GM23338 (cell line): ENCODE results near the gene BANK1. TPM values are rescaled to one million over a fixed set of nuclear protein-coding genes. Genes with fewer than 3 reads are reported as not detected.

Experiments
- ATAC-seq: fragments of 200-7000 bp; cut with Tn5 transposase; 3 replicates; pipeline ENCODE4 v1.9.1; 2020
- DNase-seq: peaks from one replicate; pipeline ENCODE4 v3.0.0-alpha.2; 2015; ENCODE audit warnings: low spot score
- H2AFZ ChIP-seq: fragments of 200-600 bp; sonication (generic); 2 replicates; pipeline ENCODE4 v1.8.0; 2016; ENCODE audit warnings: antibody characterized with exemption, mild to moderate bottlenecking, moderate library complexity
- H3F3A ChIP-seq: fragments of 200-600 bp; sonication (generic); replicated peaks from 2 replicates; pipeline ENCODE4 v1.8.0; 2017; ENCODE audit warnings: antibody characterized with exemption, mixed run types, low read depth
- H3K27ac ChIP-seq: fragments of 200-600 bp; sonication (generic); 2 replicates; pipeline ENCODE4 v1.6.1; 2016; ENCODE audit warnings: low read depth
- H3K27me3 ChIP-seq: fragments of 200-600 bp; sonication (generic); 2 replicates; pipeline ENCODE4 v1.8.0; 2016; ENCODE audit warnings: mild to moderate bottlenecking, mixed run types, moderate library complexity; ENCODE audit not compliant: insufficient read depth
- H3K36me3 ChIP-seq: fragments of 200-600 bp; sonication (generic); 2 replicates; pipeline ENCODE4 v1.8.0; 2016; ENCODE audit warnings: mild to moderate bottlenecking; ENCODE audit not compliant: insufficient read depth
- H3K4me1 ChIP-seq: fragments of 200-600 bp; sonication (generic); 2 replicates; pipeline ENCODE4 v1.8.0; 2016; ENCODE audit warnings: mild to moderate bottlenecking, moderate library complexity; ENCODE audit not compliant: insufficient read depth
- H3K4me2 ChIP-seq: fragments of 200-600 bp; sonication (generic); 2 replicates; pipeline ENCODE4 v1.7.1; 2017; ENCODE audit warnings: mixed run types
- H3K4me3 ChIP-seq: fragments of 200-600 bp; sonication (generic); 2 replicates; pipeline ENCODE4 v1.6.1; 2016; ENCODE audit warnings: mixed run types
- H3K79me2 ChIP-seq: fragments of 200-600 bp; sonication (generic); replicated peaks from 2 replicates; pipeline ENCODE4 v1.8.0; 2017; ENCODE audit warnings: mild to moderate bottlenecking; ENCODE audit not compliant: insufficient read depth
- H3K9me2 ChIP-seq: fragments of 200-600 bp; sonication (generic); 2 replicates; pipeline ENCODE4 v1.8.0; 2017; ENCODE audit not compliant: insufficient read depth
- H4K20me1 ChIP-seq: fragments of 200-600 bp; sonication (generic); replicated peaks from 2 replicates; pipeline ENCODE4 v1.8.0; 2017; ENCODE audit warnings: mild to moderate bottlenecking; ENCODE audit not compliant: insufficient read depth
- H3K27ac Mint-ChIP-seq: 2 replicates; pipeline ENCODE4 v1.8.0; 2020; ENCODE audit warnings: inconsistent platforms, mild to moderate bottlenecking, moderate library complexity, mixed read lengths
- H3K27me3 Mint-ChIP-seq: 3 replicates; pipeline ENCODE4 v1.8.0; 2022; ENCODE audit warnings: low read depth, mild to moderate bottlenecking, moderate library complexity, mixed read lengths, inconsistent platforms; ENCODE audit not compliant: insufficient read depth, poor library complexity
- H3K36me3 Mint-ChIP-seq: 3 replicates; pipeline ENCODE4 v1.8.0; 2021; ENCODE audit warnings: low read depth, mild to moderate bottlenecking, inconsistent platforms, moderate library complexity, mixed read lengths
- H3K4me1 Mint-ChIP-seq: 3 replicates; pipeline ENCODE4 v1.8.0; 2020; ENCODE audit warnings: mild to moderate bottlenecking, inconsistent platforms, mixed read lengths
- H3K4me3 Mint-ChIP-seq: 3 replicates; pipeline ENCODE4 v1.8.0; 2021; ENCODE audit warnings: moderate library complexity, mild to moderate bottlenecking, inconsistent platforms, mixed read lengths
- H3K9me3 Mint-ChIP-seq: 3 replicates; pipeline ENCODE4 v1.8.0; 2020; ENCODE audit warnings: moderate library complexity, mild to moderate bottlenecking, inconsistent platforms, mixed read lengths
- CREB1 ChIP-seq: fragments of 250-450 bp; sonication (Bioruptor Pico); IDR thresholded peaks from 2 replicates; pipeline ENCODE4 v1.5.0; 2020; ENCODE audit warnings: low read depth, mild to moderate bottlenecking, moderate library complexity
- EZH2 ChIP-seq: fragments of 200-600 bp; sonication (generic); IDR thresholded peaks from one replicate; pipeline ENCODE4 v1.8.0; 2017; ENCODE audit warnings: antibody characterized with exemption, mild to moderate bottlenecking, low read depth; ENCODE audit not compliant: unreplicated experiment
- EZH2phosphoT487 ChIP-seq: fragments of 200-600 bp; sonication (generic); IDR thresholded peaks from one replicate; pipeline ENCODE4 v1.8.1; 2018; ENCODE audit warnings: antibody characterized with exemption; ENCODE audit not compliant: unreplicated experiment
- JUNB ChIP-seq: IDR thresholded peaks from one replicate; pipeline ENCODE4 v1.6.1; 2016; ENCODE audit warnings: antibody characterized with exemption; ENCODE audit not compliant: unreplicated experiment
- NANOG ChIP-seq: IDR thresholded peaks from 2 replicates; pipeline ENCODE4 v1.6.1; 2016; ENCODE audit warnings: antibody characterized with exemption, borderline replicate concordance
- POLR2AphosphoS5 ChIP-seq: IDR thresholded peaks from 2 replicates; pipeline ENCODE4 v1.6.1; 2016; ENCODE audit warnings: antibody characterized with exemption, low read depth
- STAT1 ChIP-seq: IDR thresholded peaks from one replicate; pipeline ENCODE4 v1.6.1; 2016; ENCODE audit warnings: antibody characterized with exemption; ENCODE audit not compliant: unreplicated experiment
- ZNF114 ChIP-seq: fragments of 250-450 bp; sonication (Bioruptor Pico); IDR thresholded peaks from 2 replicates; pipeline ENCODE4 v1.5.0; 2020; ENCODE audit warnings: mild to moderate bottlenecking, moderate library complexity
- ZNF331 ChIP-seq: fragments of 250-450 bp; sonication (Bioruptor Pico); IDR thresholded peaks from 2 replicates; pipeline ENCODE4 v1.5.0; 2020; ENCODE audit warnings: low read depth, mild to moderate bottlenecking, moderate library complexity
- polyA plus RNA-seq: library from polyadenylated mRNA; unstranded; fragments of >200 nt; fragmentation: Nextera tagmentation; extraction: Ambion mirVana; gene quantifications from 2 replicates; pipeline ENCODE4 v1.2.1, GENCODE V29; 2016
- total RNA-seq: library from RNA; depleted of rRNA; stranded (reverse); fragments of >200 nt; shearing (Covaris generic); gene quantifications from 2 replicates; pipeline ENCODE4 v1.2.3, GENCODE V29; 2014
- TF ChIP-seq, protein P1 (sequence below): IDR thresholded peaks from 2 replicates; pipeline ENCODE4 v1.6.1; 2016; ENCODE audit warnings: antibody characterized with exemption
- TF ChIP-seq, protein P2 (sequence below), 2 experiments: fragments of 200-600 bp in 1 of 2; sonication (generic) in 1 of 2; conservative IDR thresholded peaks; 2 replicates each; pipeline versions ENCODE4 v1.5.1 to v1.6.1; 2016 to 2017; ENCODE audit warnings: antibody characterized with exemption in 2 of 2, low read depth in 2 of 2, mild to moderate bottlenecking in 2 of 2, moderate library complexity in 1 of 2
- TF ChIP-seq, protein P3 (sequence below): fragments of 250-450 bp; sonication (Bioruptor Pico); IDR thresholded peaks from 2 replicates; pipeline ENCODE4 v1.5.0; 2020; ENCODE audit warnings: mild to moderate bottlenecking, moderate library complexity
- TF ChIP-seq, protein P4 (sequence below): IDR thresholded peaks from one replicate; pipeline ENCODE4 v1.6.1; 2018; ENCODE audit warnings: antibody characterized with exemption; ENCODE audit not compliant: unreplicated experiment

Gene BANK1
- total and polyA plus RNA-seq, 2 experiments from 2014 or later = 0.86 to 0.87 TPM

DNA sequence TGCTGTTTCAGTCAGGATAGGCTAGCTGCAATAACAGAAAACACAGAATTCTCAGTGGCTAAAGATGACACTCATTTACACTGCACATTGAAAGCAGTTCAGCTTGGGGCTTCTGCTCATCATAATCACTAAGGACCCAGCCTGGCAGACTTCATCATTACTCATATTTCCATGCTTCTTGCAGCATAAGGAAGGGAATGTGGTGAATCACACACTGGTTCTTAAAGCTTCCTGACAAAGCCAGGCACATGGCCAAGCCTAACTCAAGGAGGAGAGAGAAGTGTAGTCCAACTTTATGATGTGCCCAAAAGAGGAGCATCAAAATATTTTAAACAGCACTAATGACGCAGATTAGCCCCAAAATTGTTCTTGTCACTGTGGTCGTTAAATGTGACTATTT lies 186.5 kb downstream of the BANK1 start:
- Mint-ChIP-seq H3K36me3 (no peaks in the 10 kb centered on the region), H3K4me3 (no peak overlapping the region), H3K27ac (no peak overlapping the region), H3K9me3 (no peaks in the 10 kb centered on the region), H3K4me1 (peaks cover 5% of the 10 kb centered on the region; the same call in 2 of the 3 replicates), H3K27me3 (no peaks in the 10 kb centered on the region)
- Histone ChIP-seq H3K9me2 (no peaks in the 10 kb centered on the region), H2AFZ (no peak overlapping the region), H3K4me1 (no peaks in the 10 kb centered on the region), H3K4me2 (no peak overlapping the region), H4K20me1 (no peaks in the 10 kb centered on the region), H3K4me3 (no peak overlapping the region), H3K36me3 (no peaks in the 10 kb centered on the region), H3K27me3 (no peaks in the 10 kb centered on the region), H3K79me2 (no peaks in the 10 kb centered on the region), H3K27ac (no peak overlapping the region), H3F3A (no peaks in the 10 kb centered on the region)
- ATAC-seq (no peak), DNase-seq (no peak)
- TF ChIP-seq EZH2 (no peak), CREB1 (CRISPR knock-in tag) (no peak), POLR2AphosphoS5 (no peak), ZNF331 (CRISPR knock-in tag) (no peak), STAT1 (no peak), ZNF114 (CRISPR knock-in tag) (no peak), JUNB (no peak), NANOG (no peak), EZH2phosphoT487 (no peak)
- TF ChIP-seq, protein P1, sequence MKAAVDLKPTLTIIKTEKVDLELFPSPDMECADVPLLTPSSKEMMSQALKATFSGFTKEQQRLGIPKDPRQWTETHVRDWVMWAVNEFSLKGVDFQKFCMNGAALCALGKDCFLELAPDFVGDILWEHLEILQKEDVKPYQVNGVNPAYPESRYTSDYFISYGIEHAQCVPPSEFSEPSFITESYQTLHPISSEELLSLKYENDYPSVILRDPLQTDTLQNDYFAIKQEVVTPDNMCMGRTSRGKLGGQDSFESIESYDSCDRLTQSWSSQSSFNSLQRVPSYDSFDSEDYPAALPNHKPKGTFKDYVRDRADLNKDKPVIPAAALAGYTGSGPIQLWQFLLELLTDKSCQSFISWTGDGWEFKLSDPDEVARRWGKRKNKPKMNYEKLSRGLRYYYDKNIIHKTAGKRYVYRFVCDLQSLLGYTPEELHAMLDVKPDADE = no peak
- TF ChIP-seq, protein P2, sequence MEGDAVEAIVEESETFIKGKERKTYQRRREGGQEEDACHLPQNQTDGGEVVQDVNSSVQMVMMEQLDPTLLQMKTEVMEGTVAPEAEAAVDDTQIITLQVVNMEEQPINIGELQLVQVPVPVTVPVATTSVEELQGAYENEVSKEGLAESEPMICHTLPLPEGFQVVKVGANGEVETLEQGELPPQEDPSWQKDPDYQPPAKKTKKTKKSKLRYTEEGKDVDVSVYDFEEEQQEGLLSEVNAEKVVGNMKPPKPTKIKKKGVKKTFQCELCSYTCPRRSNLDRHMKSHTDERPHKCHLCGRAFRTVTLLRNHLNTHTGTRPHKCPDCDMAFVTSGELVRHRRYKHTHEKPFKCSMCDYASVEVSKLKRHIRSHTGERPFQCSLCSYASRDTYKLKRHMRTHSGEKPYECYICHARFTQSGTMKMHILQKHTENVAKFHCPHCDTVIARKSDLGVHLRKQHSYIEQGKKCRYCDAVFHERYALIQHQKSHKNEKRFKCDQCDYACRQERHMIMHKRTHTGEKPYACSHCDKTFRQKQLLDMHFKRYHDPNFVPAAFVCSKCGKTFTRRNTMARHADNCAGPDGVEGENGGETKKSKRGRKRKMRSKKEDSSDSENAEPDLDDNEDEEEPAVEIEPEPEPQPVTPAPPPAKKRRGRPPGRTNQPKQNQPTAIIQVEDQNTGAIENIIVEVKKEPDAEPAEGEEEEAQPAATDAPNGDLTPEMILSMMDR (conservative IDR thresholded peaks at IDR 0.05; ENCODE audit: low read depth in 2 of 2) = no peak
- TF ChIP-seq, protein P3, sequence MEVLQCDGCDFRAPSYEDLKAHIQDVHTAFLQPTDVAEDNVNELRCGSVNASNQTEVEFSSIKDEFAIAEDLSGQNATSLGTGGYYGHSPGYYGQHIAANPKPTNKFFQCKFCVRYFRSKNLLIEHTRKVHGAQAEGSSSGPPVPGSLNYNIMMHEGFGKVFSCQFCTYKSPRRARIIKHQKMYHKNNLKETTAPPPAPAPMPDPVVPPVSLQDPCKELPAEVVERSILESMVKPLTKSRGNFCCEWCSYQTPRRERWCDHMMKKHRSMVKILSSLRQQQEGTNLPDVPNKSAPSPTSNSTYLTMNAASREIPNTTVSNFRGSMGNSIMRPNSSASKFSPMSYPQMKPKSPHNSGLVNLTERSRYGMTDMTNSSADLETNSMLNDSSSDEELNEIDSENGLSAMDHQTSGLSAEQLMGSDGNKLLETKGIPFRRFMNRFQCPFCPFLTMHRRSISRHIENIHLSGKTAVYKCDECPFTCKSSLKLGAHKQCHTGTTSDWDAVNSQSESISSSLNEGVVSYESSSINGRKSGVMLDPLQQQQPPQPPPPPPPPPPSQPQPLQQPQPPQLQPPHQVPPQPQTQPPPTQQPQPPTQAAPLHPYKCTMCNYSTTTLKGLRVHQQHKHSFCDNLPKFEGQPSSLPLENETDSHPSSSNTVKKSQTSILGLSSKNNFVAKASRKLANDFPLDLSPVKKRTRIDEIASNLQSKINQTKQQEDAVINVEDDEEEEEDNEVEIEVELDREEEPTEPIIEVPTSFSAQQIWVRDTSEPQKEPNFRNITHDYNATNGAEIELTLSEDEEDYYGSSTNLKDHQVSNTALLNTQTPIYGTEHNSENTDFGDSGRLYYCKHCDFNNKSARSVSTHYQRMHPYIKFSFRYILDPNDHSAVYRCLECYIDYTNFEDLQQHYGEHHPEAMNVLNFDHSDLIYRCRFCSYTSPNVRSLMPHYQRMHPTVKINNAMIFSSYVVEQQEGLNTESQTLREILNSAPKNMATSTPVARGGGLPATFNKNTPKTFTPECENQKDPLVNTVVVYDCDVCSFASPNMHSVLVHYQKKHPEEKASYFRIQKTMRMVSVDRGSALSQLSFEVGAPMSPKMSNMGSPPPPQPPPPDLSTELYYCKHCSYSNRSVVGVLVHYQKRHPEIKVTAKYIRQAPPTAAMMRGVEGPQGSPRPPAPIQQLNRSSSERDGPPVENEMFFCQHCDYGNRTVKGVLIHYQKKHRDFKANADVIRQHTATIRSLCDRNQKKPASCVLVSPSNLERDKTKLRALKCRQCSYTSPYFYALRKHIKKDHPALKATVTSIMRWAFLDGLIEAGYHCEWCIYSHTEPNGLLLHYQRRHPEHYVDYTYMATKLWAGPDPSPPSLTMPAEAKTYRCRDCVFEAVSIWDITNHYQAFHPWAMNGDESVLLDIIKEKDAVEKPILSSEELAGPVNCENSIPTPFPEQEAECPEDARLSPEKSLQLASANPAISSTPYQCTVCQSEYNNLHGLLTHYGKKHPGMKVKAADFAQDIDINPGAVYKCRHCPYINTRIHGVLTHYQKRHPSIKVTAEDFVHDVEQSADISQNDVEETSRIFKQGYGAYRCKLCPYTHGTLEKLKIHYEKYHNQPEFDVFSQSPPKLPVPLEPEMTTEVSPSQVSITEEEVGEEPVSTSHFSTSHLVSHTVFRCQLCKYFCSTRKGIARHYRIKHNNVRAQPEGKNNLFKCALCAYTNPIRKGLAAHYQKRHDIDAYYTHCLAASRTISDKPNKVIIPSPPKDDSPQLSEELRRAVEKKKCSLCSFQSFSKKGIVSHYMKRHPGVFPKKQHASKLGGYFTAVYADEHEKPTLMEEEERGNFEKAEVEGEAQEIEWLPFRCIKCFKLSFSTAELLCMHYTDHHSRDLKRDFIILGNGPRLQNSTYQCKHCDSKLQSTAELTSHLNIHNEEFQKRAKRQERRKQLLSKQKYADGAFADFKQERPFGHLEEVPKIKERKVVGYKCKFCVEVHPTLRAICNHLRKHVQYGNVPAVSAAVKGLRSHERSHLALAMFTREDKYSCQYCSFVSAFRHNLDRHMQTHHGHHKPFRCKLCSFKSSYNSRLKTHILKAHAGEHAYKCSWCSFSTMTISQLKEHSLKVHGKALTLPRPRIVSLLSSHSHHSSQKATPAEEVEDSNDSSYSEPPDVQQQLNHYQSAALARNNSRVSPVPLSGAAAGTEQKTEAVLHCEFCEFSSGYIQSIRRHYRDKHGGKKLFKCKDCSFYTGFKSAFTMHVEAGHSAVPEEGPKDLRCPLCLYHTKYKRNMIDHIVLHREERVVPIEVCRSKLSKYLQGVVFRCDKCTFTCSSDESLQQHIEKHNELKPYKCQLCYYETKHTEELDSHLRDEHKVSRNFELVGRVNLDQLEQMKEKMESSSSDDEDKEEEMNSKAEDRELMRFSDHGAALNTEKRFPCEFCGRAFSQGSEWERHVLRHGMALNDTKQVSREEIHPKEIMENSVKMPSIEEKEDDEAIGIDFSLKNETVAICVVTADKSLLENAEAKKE (CRISPR knock-in tag) = no peak
- TF ChIP-seq, protein P4, sequence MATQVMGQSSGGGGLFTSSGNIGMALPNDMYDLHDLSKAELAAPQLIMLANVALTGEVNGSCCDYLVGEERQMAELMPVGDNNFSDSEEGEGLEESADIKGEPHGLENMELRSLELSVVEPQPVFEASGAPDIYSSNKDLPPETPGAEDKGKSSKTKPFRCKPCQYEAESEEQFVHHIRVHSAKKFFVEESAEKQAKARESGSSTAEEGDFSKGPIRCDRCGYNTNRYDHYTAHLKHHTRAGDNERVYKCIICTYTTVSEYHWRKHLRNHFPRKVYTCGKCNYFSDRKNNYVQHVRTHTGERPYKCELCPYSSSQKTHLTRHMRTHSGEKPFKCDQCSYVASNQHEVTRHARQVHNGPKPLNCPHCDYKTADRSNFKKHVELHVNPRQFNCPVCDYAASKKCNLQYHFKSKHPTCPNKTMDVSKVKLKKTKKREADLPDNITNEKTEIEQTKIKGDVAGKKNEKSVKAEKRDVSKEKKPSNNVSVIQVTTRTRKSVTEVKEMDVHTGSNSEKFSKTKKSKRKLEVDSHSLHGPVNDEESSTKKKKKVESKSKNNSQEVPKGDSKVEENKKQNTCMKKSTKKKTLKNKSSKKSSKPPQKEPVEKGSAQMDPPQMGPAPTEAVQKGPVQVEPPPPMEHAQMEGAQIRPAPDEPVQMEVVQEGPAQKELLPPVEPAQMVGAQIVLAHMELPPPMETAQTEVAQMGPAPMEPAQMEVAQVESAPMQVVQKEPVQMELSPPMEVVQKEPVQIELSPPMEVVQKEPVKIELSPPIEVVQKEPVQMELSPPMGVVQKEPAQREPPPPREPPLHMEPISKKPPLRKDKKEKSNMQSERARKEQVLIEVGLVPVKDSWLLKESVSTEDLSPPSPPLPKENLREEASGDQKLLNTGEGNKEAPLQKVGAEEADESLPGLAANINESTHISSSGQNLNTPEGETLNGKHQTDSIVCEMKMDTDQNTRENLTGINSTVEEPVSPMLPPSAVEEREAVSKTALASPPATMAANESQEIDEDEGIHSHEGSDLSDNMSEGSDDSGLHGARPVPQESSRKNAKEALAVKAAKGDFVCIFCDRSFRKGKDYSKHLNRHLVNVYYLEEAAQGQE = no peak
